HFFc6 (cell line): ENCODE measurements around the gene UVRAG. TPM values are rescaled to one million over a fixed set of nuclear protein-coding genes. Genes with fewer than 3 reads are reported as not detected.

Experiments
- DNase-seq: peaks from one replicate; pipeline ENCODE4 v3.0.0-alpha.2; 2018
- H3K27ac Mint-ChIP-seq: 2 replicates; pipeline ENCODE4 v1.8.0; 2020; ENCODE audit warnings: mild to moderate bottlenecking, mixed read lengths
- H3K27me3 Mint-ChIP-seq: 2 replicates; pipeline ENCODE4 v1.8.0; 2021; ENCODE audit warnings: mild to moderate bottlenecking, moderate library complexity, mixed read lengths; ENCODE audit not compliant: insufficient read depth
- H3K36me3 Mint-ChIP-seq: 2 replicates; pipeline ENCODE4 v1.8.0; 2021; ENCODE audit warnings: low read depth, mixed read lengths
- H3K4me1 Mint-ChIP-seq: 2 replicates; pipeline ENCODE4 v1.8.0; 2020; ENCODE audit warnings: low read depth, mixed read lengths
- H3K4me3 Mint-ChIP-seq: 2 replicates; pipeline ENCODE4 v1.8.0; 2020; ENCODE audit warnings: mild to moderate bottlenecking, moderate library complexity, mixed read lengths
- H3K9me3 Mint-ChIP-seq: 2 replicates; pipeline ENCODE4 v1.8.0; 2020; ENCODE audit warnings: mild to moderate bottlenecking, mixed read lengths
- total RNA-seq, 6 experiments: library from RNA; stranded (reverse); fragmentation: NEBNext Ultra II Directional; extraction: Animal tissue kit (Norgen Biotek cat#: 25700); gene quantifications; 2 replicates in 1 of 6; 3 replicates in 5 of 6; pipeline ENCODE4 v1.2.3, GENCODE V29; 2021
- TF ChIP-seq, protein P1 (sequence below): fragments of 200-600 bp; sonication (generic); IDR thresholded peaks from 2 replicates; pipeline ENCODE4 v1.5.0; 2021; ENCODE audit warnings: antibody characterized with exemption, mild to moderate bottlenecking

UVRAG gene
- total RNA-seq, 6 experiments from 2014 or later = 9.4 to 12.9 (median 10.7) TPM

GRCh38 chr11:76129729-76130128 lies 314.7 kb downstream of the UVRAG start:
- 0 out of 2 replicates have a peak, but pooled peaks cover 4% of the 10 kb centered on the region for H3K36me3 Mint-ChIP-seq
- H3K27me3 Mint-ChIP-seq = peaks cover under 1% of the 10 kb centered on the region
- no peak for DNase-seq
- no peaks in the 10 kb centered on the region for H3K9me3 Mint-ChIP-seq
- H3K4me1 Mint-ChIP-seq = peaks cover 21% of the 10 kb centered on the region
- TF ChIP-seq, protein P1, sequence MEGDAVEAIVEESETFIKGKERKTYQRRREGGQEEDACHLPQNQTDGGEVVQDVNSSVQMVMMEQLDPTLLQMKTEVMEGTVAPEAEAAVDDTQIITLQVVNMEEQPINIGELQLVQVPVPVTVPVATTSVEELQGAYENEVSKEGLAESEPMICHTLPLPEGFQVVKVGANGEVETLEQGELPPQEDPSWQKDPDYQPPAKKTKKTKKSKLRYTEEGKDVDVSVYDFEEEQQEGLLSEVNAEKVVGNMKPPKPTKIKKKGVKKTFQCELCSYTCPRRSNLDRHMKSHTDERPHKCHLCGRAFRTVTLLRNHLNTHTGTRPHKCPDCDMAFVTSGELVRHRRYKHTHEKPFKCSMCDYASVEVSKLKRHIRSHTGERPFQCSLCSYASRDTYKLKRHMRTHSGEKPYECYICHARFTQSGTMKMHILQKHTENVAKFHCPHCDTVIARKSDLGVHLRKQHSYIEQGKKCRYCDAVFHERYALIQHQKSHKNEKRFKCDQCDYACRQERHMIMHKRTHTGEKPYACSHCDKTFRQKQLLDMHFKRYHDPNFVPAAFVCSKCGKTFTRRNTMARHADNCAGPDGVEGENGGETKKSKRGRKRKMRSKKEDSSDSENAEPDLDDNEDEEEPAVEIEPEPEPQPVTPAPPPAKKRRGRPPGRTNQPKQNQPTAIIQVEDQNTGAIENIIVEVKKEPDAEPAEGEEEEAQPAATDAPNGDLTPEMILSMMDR = no peak
- H3K27ac Mint-ChIP-seq = no peak overlapping the region
- no peak overlapping the region for H3K4me3 Mint-ChIP-seq

- peaks cover 1% of the 10 kb centered on the region for H3K27me3 Mint-ChIP-seq
- H3K27ac Mint-ChIP-seq = no peak overlapping the region
- TF ChIP-seq, protein P1 = no peak
- DNase-seq = no peak
- no peaks in the 10 kb centered on the region for H3K9me3 Mint-ChIP-seq
- no peak overlapping the region for H3K4me3 Mint-ChIP-seq
- H3K36me3 Mint-ChIP-seq = 0 out of 2 replicates have a peak, but pooled peaks cover 4% of the 10 kb centered on the region
- H3K4me1 Mint-ChIP-seq = peaks cover 21% of the 10 kb centered on the region
Observed at GRCh38 chr11:76131142-76131541, 316.1 kb downstream of the UVRAG start.

- H3K36me3 Mint-ChIP-seq = 0 out of 2 replicates have a peak, but pooled peaks cover under 1% of the 10 kb centered on the region
- no peaks in the 10 kb centered on the region for H3K9me3 Mint-ChIP-seq
- no peak overlapping the region for H3K4me3 Mint-ChIP-seq
- TF ChIP-seq, protein P1 = no peak
- no peak for DNase-seq
- peaks cover 21% of the 10 kb centered on the region for H3K4me1 Mint-ChIP-seq
- H3K27ac Mint-ChIP-seq = no peak overlapping the region
- H3K27me3 Mint-ChIP-seq = peaks cover 1% of the 10 kb centered on the region
Observed at GRCh38 chr11:76131671-76132631, 316.9 kb downstream of the UVRAG start.

GRCh38 chr11:76134239-76134638 lies 319.2 kb downstream of the UVRAG start:
- TF ChIP-seq, protein P1 = no peak
- Mint-ChIP-seq H3K4me1 (peaks cover 21% of the 10 kb centered on the region), H3K27ac (no peak overlapping the region), H3K27me3 (peaks cover 1% of the 10 kb centered on the region), H3K36me3 (no peaks in the 10 kb centered on the region), H3K4me3 (no peak overlapping the region), H3K9me3 (no peaks in the 10 kb centered on the region)
- no peak for DNase-seq

GRCh38 chr11:76135491-76135890 lies 320.5 kb downstream of the UVRAG start:
- H3K27ac Mint-ChIP-seq = no peak overlapping the region
- no peaks in the 10 kb centered on the region for H3K9me3 Mint-ChIP-seq
- H3K4me1 Mint-ChIP-seq = peaks cover 21% of the 10 kb centered on the region
- H3K4me3 Mint-ChIP-seq = no peak overlapping the region
- H3K36me3 Mint-ChIP-seq = no peaks in the 10 kb centered on the region
- TF ChIP-seq, protein P1 = no peak
- no peak for DNase-seq
- H3K27me3 Mint-ChIP-seq = peaks cover 1% of the 10 kb centered on the region; the same call in 1 of the 2 replicates
